ENCODE data around the gene PML.
"Not testable (repeated sequence)": the region's sequence is repeated elsewhere in the genome, so short reads cannot be mapped to it uniquely, and the experiment has no call there.

Gene PML

GRCh38 chr15:73975440-73976125, 18.9 kb upstream of the PML start:
- DNase-seq (ENCODE audit: low read depth in 1 of 2, low spot score in 1 of 2) = peak; percentile 87
- not testable (repeated sequence) for H3K4me3 ChIP-seq (replicated peaks; ENCODE audit: insufficient read depth, low read length); H3K27me3 ChIP-seq (ENCODE audit: insufficient read depth, poor library complexity, severe bottlenecking); H3K27ac ChIP-seq (replicated peaks)
- 0 out of 2 replicates have a peak, but pooled peaks have one; percentile 18 for TF ChIP-seq POLR2AphosphoS5 (IDR thresholded peaks at IDR 0.05; ENCODE audit: low read depth)

DNA sequence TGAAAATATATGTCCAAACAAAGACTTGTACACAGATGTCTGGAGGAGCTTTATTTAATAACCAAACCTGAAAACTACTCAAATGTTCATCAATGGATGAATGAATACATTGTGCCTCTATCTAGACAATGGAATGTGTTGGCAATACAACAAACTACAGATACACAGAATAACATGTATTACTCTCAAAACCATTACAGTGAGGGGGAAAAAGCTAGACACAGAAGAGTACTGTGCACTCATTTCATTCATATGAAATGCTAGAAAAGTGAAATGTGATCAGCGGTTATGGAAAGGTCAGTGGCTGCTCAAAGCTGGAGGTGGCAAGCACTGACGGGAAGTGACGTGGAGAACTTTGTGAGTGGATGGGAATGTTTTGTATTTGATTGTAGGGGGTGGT, 15.6 kb upstream of the PML start:
- TF ChIP-seq, protein P1, sequence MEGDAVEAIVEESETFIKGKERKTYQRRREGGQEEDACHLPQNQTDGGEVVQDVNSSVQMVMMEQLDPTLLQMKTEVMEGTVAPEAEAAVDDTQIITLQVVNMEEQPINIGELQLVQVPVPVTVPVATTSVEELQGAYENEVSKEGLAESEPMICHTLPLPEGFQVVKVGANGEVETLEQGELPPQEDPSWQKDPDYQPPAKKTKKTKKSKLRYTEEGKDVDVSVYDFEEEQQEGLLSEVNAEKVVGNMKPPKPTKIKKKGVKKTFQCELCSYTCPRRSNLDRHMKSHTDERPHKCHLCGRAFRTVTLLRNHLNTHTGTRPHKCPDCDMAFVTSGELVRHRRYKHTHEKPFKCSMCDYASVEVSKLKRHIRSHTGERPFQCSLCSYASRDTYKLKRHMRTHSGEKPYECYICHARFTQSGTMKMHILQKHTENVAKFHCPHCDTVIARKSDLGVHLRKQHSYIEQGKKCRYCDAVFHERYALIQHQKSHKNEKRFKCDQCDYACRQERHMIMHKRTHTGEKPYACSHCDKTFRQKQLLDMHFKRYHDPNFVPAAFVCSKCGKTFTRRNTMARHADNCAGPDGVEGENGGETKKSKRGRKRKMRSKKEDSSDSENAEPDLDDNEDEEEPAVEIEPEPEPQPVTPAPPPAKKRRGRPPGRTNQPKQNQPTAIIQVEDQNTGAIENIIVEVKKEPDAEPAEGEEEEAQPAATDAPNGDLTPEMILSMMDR (IDR thresholded peaks at IDR 0.05; ENCODE audit: insufficient read depth, low read length) = no peak
- TF ChIP-seq SPI1 (IDR thresholded peaks at IDR 0.05; ENCODE audit: borderline replicate concordance, low read depth) = no peak
- no peak for TF ChIP-seq GABPA (IDR thresholded peaks at IDR 0.05; ENCODE audit: low read depth)
- TF ChIP-seq REST (IDR thresholded peaks at IDR 0.05; ENCODE audit: insufficient replicate concordance, low read depth) = no peak
- TF ChIP-seq POLR2AphosphoS5 (IDR thresholded peaks at IDR 0.05; ENCODE audit: low read depth) = no peak
- DNase-seq (ENCODE audit: low read depth in 1 of 2, low spot score in 1 of 2) = no peak
- Histone ChIP-seq H3K27ac (replicated peaks) (no peak overlapping the region), H3K4me3 (replicated peaks; ENCODE audit: insufficient read depth, low read length) (no peak overlapping the region), H3K27me3 (ENCODE audit: insufficient read depth, poor library complexity, severe bottlenecking) (no peaks in the 10 kb centered on the region)

GRCh38 chr15:73979636-73980035, 14.9 kb upstream of the PML start:
- Histone ChIP-seq H3K27ac (replicated peaks) (no peak overlapping the region), H3K4me3 (replicated peaks; ENCODE audit: insufficient read depth, low read length) (no peak overlapping the region), H3K27me3 (ENCODE audit: insufficient read depth, poor library complexity, severe bottlenecking) (no peaks in the 10 kb centered on the region)
- TF ChIP-seq GABPA (IDR thresholded peaks at IDR 0.05; ENCODE audit: low read depth) = no peak
- TF ChIP-seq, protein P1 (IDR thresholded peaks at IDR 0.05; ENCODE audit: insufficient read depth, low read length) = no peak
- no peak for TF ChIP-seq REST (IDR thresholded peaks at IDR 0.05; ENCODE audit: insufficient replicate concordance, low read depth)
- no peak for TF ChIP-seq POLR2AphosphoS5 (IDR thresholded peaks at IDR 0.05; ENCODE audit: low read depth)
- no peak for TF ChIP-seq SPI1 (IDR thresholded peaks at IDR 0.05; ENCODE audit: borderline replicate concordance, low read depth)
- no peak for DNase-seq (ENCODE audit: low read depth in 1 of 2, low spot score in 1 of 2)

GRCh38 chr15:73981761-73982221, 12.7 kb upstream of the PML start:
- DNase-seq (ENCODE audit: low read depth in 1 of 2, low spot score in 1 of 2) = no peak
- TF ChIP-seq, protein P1 (IDR thresholded peaks at IDR 0.05; ENCODE audit: insufficient read depth, low read length) = no peak
- TF ChIP-seq GABPA (IDR thresholded peaks at IDR 0.05; ENCODE audit: low read depth) (no peak), SPI1 (IDR thresholded peaks at IDR 0.05; ENCODE audit: borderline replicate concordance, low read depth) (no peak), POLR2AphosphoS5 (IDR thresholded peaks at IDR 0.05; ENCODE audit: low read depth) (no peak), REST (IDR thresholded peaks at IDR 0.05; ENCODE audit: insufficient replicate concordance, low read depth) (no peak)
- Histone ChIP-seq H3K27ac (replicated peaks) (no peak overlapping the region), H3K27me3 (ENCODE audit: insufficient read depth, poor library complexity, severe bottlenecking) (no peaks in the 10 kb centered on the region), H3K4me3 (replicated peaks; ENCODE audit: insufficient read depth, low read length) (no peak overlapping the region)
